K562 (cell line): ENCODE results near the gene VPS9D1. TPM values are rescaled to one million over a fixed set of nuclear protein-coding genes. Genes with fewer than 3 reads are reported as not detected.

Experiments
- BRD4 ChIP-seq: fragments of 200-600 bp; sonication (generic); IDR thresholded peaks from 2 replicates; pipeline ENCODE4 v1.6.1; 2017; ENCODE audit warnings: inconsistent platforms
- DEAF1 ChIP-seq: fragments of 450-650 bp; formaldehyde crosslinking; IDR thresholded peaks from 2 replicates; pipeline ENCODE4 v1.4.0; 2020; ENCODE audit warnings: mild to moderate bottlenecking, moderate library complexity
- GATAD2B ChIP-seq: fragments of 450-650 bp; IDR thresholded peaks from 2 replicates; pipeline ENCODE4 v1.6.1; 2017; ENCODE audit warnings: mild to moderate bottlenecking, borderline replicate concordance
- LARP7 ChIP-seq: fragments of 450-650 bp; IDR thresholded peaks from 2 replicates; pipeline ENCODE4 v1.6.1; 2016
- MXD1 ChIP-seq: fragments of 250-450 bp; sonication (Bioruptor Pico); IDR thresholded peaks from 2 replicates; pipeline ENCODE4 v1.8.0; 2021; ENCODE audit warnings: borderline replicate concordance, mild to moderate bottlenecking, moderate library complexity; ENCODE audit not compliant: poor library complexity, severe bottlenecking
- NCOA6 ChIP-seq: fragments of 450-650 bp; IDR thresholded peaks from 2 replicates; pipeline ENCODE4 v1.6.1; 2017; ENCODE audit warnings: mild to moderate bottlenecking
- RFX5 ChIP-seq: IDR thresholded peaks from 2 replicates; pipeline ENCODE4 v1.6.1; 2011; ENCODE audit warnings: low read depth, mild to moderate bottlenecking, improper control_type of control experiment, low read length
- THAP12 ChIP-seq: fragments of 250-450 bp; sonication (Bioruptor Pico); IDR thresholded peaks from 2 replicates; pipeline ENCODE4 v1.9.0; 2021; ENCODE audit warnings: mild to moderate bottlenecking, inconsistent platforms
- ZNF263 ChIP-seq: sonication (generic); formaldehyde crosslinking; IDR thresholded peaks from 2 replicates; pipeline ENCODE4 v1.8.0; 2022; ENCODE audit warnings: mild to moderate bottlenecking, missing genetic modification reagents, borderline replicate concordance
- ZNF280A ChIP-seq: fragments of 450-650 bp; IDR thresholded peaks from 2 replicates; pipeline ENCODE4 v1.6.1; 2018; ENCODE audit warnings: mild to moderate bottlenecking, low read depth; ENCODE audit not compliant: partially characterized antibody
- ZNF639 ChIP-seq, 2 experiments: fragments of 200-800 bp in 1 of 2; sonication (Bioruptor generic) in 1 of 2; sonication (generic) in 1 of 2; formaldehyde crosslinking in 1 of 2; IDR thresholded peaks in 1 of 2; conservative IDR thresholded peaks in 1 of 2; 2 replicates each; pipeline versions ENCODE4 v1.5.0 to v1.6.1; 2016 to 2020; ENCODE audit warnings: missing compliant biosample characterization in 1 of 2, missing genetic modification characterization in 1 of 2, missing genetic modification reagents in 1 of 2
- polyA plus RNA-seq, 8 experiments: library from polyadenylated mRNA; depleted of rRNA in 4 of 8; stranded (reverse) in 5 of 8; unstranded in 3 of 8; fragments of >200 nt; fragmentation: Nextera tagmentation in 2 of 8; fragmentation: Illumina TruSeq in 1 of 8; extraction: Ambion mirVana in 2 of 8; extraction: Trizol in 1 of 8; gene quantifications; 2 replicates each; pipeline versions ENCODE4 v1.2.1 to v1.2.3, GENCODE V29; 2011 to 2014; ENCODE audit warnings: inconsistent platforms in 1 of 8, missing spikeins in 1 of 8
- total RNA-seq, 7 experiments: library from RNA; depleted of rRNA in 6 of 7; stranded (reverse); fragments of >200 nt in 6 of 7; fragmentation: Illumina TruSeq in 2 of 7; extraction: Trizol in 2 of 7; gene quantifications; 2 replicates each; pipeline versions ENCODE4 v1.2.1 to v1.2.3, GENCODE V29; 2011 to 2021; ENCODE audit warnings: low replicate concordance in 1 of 7
- TF ChIP-seq, protein P1 (sequence below): fragments of 450-650 bp; formaldehyde crosslinking; IDR thresholded peaks from 2 replicates; pipeline ENCODE4 v1.4.0; 2020; ENCODE audit warnings: mild to moderate bottlenecking, moderate library complexity
- TF ChIP-seq, protein P2 (sequence below): IDR thresholded peaks from 2 replicates; pipeline ENCODE4 v1.6.1; 2014; ENCODE audit warnings: antibody characterized with exemption
- TF ChIP-seq, protein P3 (sequence below): fragments of 450-650 bp; IDR thresholded peaks from 2 replicates; pipeline ENCODE4 v1.6.1; 2016

Gene VPS9D1
- total and polyA plus RNA-seq, 9 of the 15 experiments (the other 6 are each of a cell fraction or from before 2014, with no cell fraction given): 0.33 to 3.1 (median 1.1) TPM

DNA sequence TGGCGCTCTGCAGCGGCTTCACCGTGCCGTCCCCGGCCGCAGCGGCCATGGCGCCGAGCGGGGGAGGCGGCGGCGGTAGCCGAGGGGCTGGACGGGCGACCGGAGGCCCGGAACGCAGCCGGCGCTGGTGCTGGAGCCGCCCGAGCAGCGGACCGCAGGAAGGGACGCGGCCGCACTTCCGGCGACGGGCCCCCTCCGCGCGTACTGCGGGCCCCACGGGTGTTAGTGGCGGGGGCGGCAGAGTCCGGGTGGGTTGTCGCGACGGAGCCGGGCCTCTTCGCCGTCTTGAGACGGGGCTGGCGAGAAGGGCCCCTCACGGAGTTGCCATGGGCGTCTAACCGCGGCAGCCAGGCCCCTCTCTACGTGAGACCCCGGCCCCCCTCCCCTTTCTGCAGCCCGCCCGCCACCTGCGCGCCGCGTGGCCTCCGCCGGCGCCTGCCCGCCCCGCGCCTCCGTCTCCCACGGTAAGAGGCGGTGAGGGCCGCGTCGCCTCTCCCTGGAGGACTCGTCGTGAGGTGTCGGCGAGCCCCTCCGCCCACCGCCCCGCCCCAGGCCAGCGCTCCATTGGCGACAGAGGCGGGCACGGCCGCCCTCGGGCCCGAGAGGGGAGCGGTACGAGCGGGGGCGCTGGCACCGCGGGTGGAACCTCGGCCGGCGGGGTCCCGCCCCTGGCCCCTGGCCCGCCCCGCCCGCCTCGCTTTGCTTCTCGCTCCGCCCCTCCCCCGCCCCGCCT is at the start of gene VPS9D1, which contains the start of gene ZNF276 (continued):
- TF ChIP-seq ZNF639 (CRISPR knock-in tag; conservative IDR thresholded peaks at IDR 0.05 in 1 of 2, IDR thresholded peaks at IDR 0.05 in 1 of 2) (peak in 1 of 2 experiments; percentile 98; a peak in 2 of 4 replicates), LARP7 (no peak), THAP12 (peak; percentile 82; the same call in 1 of the 2 replicates), MXD1 (CRISPR knock-in tag) (peak; percentile 35), RFX5 (no peak), ZNF263 (CRISPR knock-in tag) (0 out of 2 replicates have a peak, but pooled peaks have one; percentile 18), GATAD2B (peak; percentile 99), NCOA6 (no peak), ZNF280A (no peak), DEAF1 (no peak), BRD4 (0 out of 2 replicates have a peak, but pooled peaks have one; percentile 43)
- TF ChIP-seq, protein P1, sequence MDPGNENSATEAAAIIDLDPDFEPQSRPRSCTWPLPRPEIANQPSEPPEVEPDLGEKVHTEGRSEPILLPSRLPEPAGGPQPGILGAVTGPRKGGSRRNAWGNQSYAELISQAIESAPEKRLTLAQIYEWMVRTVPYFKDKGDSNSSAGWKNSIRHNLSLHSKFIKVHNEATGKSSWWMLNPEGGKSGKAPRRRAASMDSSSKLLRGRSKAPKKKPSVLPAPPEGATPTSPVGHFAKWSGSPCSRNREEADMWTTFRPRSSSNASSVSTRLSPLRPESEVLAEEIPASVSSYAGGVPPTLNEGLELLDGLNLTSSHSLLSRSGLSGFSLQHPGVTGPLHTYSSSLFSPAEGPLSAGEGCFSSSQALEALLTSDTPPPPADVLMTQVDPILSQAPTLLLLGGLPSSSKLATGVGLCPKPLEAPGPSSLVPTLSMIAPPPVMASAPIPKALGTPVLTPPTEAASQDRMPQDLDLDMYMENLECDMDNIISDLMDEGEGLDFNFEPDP (CRISPR knock-in tag): no peak
- TF ChIP-seq, protein P2, sequence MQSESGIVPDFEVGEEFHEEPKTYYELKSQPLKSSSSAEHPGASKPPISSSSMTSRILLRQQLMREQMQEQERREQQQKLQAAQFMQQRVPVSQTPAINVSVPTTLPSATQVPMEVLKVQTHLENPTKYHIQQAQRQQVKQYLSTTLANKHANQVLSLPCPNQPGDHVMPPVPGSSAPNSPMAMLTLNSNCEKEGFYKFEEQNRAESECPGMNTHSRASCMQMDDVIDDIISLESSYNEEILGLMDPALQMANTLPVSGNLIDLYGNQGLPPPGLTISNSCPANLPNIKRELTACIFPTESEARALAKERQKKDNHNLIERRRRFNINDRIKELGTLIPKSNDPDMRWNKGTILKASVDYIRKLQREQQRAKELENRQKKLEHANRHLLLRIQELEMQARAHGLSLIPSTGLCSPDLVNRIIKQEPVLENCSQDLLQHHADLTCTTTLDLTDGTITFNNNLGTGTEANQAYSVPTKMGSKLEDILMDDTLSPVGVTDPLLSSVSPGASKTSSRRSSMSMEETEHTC: no peak
- TF ChIP-seq, protein P3, sequence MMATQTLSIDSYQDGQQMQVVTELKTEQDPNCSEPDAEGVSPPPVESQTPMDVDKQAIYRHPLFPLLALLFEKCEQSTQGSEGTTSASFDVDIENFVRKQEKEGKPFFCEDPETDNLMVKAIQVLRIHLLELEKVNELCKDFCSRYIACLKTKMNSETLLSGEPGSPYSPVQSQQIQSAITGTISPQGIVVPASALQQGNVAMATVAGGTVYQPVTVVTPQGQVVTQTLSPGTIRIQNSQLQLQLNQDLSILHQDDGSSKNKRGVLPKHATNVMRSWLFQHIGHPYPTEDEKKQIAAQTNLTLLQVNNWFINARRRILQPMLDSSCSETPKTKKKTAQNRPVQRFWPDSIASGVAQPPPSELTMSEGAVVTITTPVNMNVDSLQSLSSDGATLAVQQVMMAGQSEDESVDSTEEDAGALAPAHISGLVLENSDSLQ: peak; percentile 17; the same call in 1 of the 2 replicates
